Measurements from ENCODE around the gene MAPRE3.

GRCh38 chr2:26968001-26968400, 2.4 kb upstream of the MAPRE3 start:
- TF ChIP-seq CTCF (conservative IDR thresholded peaks at IDR 0.05), result no peak
- no peak for TF ChIP-seq ZFX (IDR thresholded peaks at IDR 0.05)

Measured in C4-2B (cell line).